SH-SY5Y (cell line): ENCODE results near the gene IL24.

ENCODE experiments used
- GATA2 ChIP-seq: IDR thresholded peaks from 2 replicates; pipeline ENCODE4 v1.6.1; 2011; ENCODE audit warnings: mild to moderate bottlenecking, low read depth, low read length
- GATA3 ChIP-seq: IDR thresholded peaks from 2 replicates; pipeline ENCODE4 v1.6.1; 2011; ENCODE audit warnings: low read depth, mild to moderate bottlenecking, low read length, moderate library complexity

DNA sequence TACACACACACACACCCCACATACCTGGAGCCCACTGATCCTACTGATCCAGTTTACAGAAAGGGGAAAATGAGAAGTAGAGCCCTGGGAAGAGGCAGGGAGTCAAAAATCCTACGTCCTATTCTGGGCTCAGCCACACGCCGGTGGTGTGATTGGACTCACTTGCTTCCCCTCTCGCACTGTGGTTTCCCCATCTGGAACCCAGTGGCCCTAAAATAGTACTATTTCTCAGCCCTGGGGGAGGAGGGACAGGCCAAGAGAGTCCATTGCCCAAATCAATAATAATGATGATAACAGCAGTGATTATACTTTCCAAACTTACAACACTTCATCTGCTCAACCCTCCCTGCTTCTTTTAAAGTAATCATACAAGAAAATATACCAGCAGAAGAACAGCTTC lies 52.0 kb downstream of the IL24 start:
- no peak for TF ChIP-seq GATA2
- no peak for TF ChIP-seq GATA3
